ENCODE results near the gene SIRT2.

The SIRT2 gene

GRCh38 chr19:38898788-38899446 is 501 bp downstream of the SIRT2 start (continued):
- TF ChIP-seq AEBP2 (tag by site-specific recombination; IDR thresholded peaks at IDR 0.05; ENCODE audit: borderline replicate concordance) (no peak), KLF16 (tag by site-specific recombination; IDR thresholded peaks at IDR 0.05) (0 out of 2 replicates have a peak, but pooled peaks have one; percentile 8), HOXA7 (CRISPR knock-in tag; IDR thresholded peaks at IDR 0.05; ENCODE audit: borderline replicate concordance) (no peak), ZNF654 (tag by site-specific recombination; IDR thresholded peaks at IDR 0.05; ENCODE audit: low read depth) (no peak), ZNF280D (tag by site-specific recombination; IDR thresholded peaks at IDR 0.05) (no peak), ZNF423 (tag by site-specific recombination; IDR thresholded peaks at IDR 0.05) (peak; percentile 93), ZNF777 (tag by site-specific recombination; IDR thresholded peaks at IDR 0.05; ENCODE audit: borderline replicate concordance) (no peak), ZNF677 (tag by site-specific recombination; IDR thresholded peaks at IDR 0.05) (no peak), SALL2 (tag by site-specific recombination; IDR thresholded peaks at IDR 0.05; ENCODE audit: borderline replicate concordance) (no peak), TSHZ1 (tag by site-specific recombination; IDR thresholded peaks at IDR 0.05; ENCODE audit: borderline replicate concordance) (no peak), ZNF138 (tag by site-specific recombination; IDR thresholded peaks at IDR 0.05; ENCODE audit: borderline replicate concordance) (peak; percentile 93), ZSCAN30 (tag by site-specific recombination; IDR thresholded peaks at IDR 0.05) (peak; percentile 86), ZNF16 (tag by site-specific recombination; IDR thresholded peaks at IDR 0.05; ENCODE audit: low read depth) (peak; percentile 72), TCF7L2 (IDR thresholded peaks at IDR 0.05; ENCODE audit: borderline replicate concordance, low read depth, low read length) (no peak), WT1 (tag by site-specific recombination; IDR thresholded peaks at IDR 0.05) (no peak; the same call in 1 of the 2 replicates), ZNF549 (tag by site-specific recombination; IDR thresholded peaks at IDR 0.05) (no peak), SP2 (tag by site-specific recombination; IDR thresholded peaks at IDR 0.05) (no peak), PRDM6 (tag by site-specific recombination; IDR thresholded peaks at IDR 0.05) (no peak), YY1 (tag by site-specific recombination; IDR thresholded peaks at IDR 0.05) (no peak), OSR2 (tag by site-specific recombination; IDR thresholded peaks at IDR 0.05) (no peak), ZSCAN16 (tag by site-specific recombination; IDR thresholded peaks at IDR 0.05) (peak; percentile 51; the same call in 1 of the 2 replicates), ZNF670 (tag by site-specific recombination; IDR thresholded peaks at IDR 0.05; ENCODE audit: low read depth) (no peak), ZNF571 (tag by site-specific recombination; IDR thresholded peaks at IDR 0.05) (no peak), ZNF174 (tag by site-specific recombination; IDR thresholded peaks at IDR 0.05) (no peak), KLF10 (tag by site-specific recombination; IDR thresholded peaks at IDR 0.05) (no peak), KLF9 (tag by site-specific recombination; IDR thresholded peaks at IDR 0.05; ENCODE audit: low read depth) (no peak), ZFP69B (tag by site-specific recombination; IDR thresholded peaks at IDR 0.05) (peak; percentile 64; the same call in 1 of the 2 replicates), PRDM4 (tag by site-specific recombination; IDR thresholded peaks at IDR 0.05) (no peak)
